Measurements from ENCODE around the gene GPR160.

GPR160 gene

GRCh38 chr3:169996063-169996462 is 41.7 kb upstream of the GPR160 start:
- H3K36me3 ChIP-seq = peaks cover 18% of the 10 kb centered on the region
- H3K9me3 ChIP-seq (ENCODE audit: severe bottlenecking) = no peaks in the 10 kb centered on the region
- H3K4me3 ChIP-seq (ENCODE audit: low read depth, low read length) = no peak overlapping the region
- DNase-seq = no peak
- H3K27me3 ChIP-seq (ENCODE audit: insufficient read depth, low read depth, severe bottlenecking) = no peaks in the 10 kb centered on the region
- no peak overlapping the region for H3K27ac ChIP-seq
- TF ChIP-seq CTCF (IDR thresholded peaks at IDR 0.05; ENCODE audit: low read depth, low read length) = no peak

- Histone ChIP-seq H3K4me3 (ENCODE audit: low read depth, low read length) (no peak overlapping the region), H3K27ac (no peak overlapping the region), H3K9me3 (ENCODE audit: severe bottlenecking) (no peaks in the 10 kb centered on the region), H3K36me3 (no peaks in the 10 kb centered on the region; the same call in 1 of the 2 replicates), H3K27me3 (ENCODE audit: insufficient read depth, low read depth, severe bottlenecking) (no peaks in the 10 kb centered on the region)
- TF ChIP-seq CTCF (IDR thresholded peaks at IDR 0.05; ENCODE audit: low read depth, low read length) = no peak
- DNase-seq = no peak
These were observed 39.1 kb upstream of the GPR160 start for GRCh38 chr3:169998668-169999131.

GRCh38 chr3:169999433-169999832 is 38.4 kb upstream of the GPR160 start:
- no peaks in the 10 kb centered on the region for H3K9me3 ChIP-seq (ENCODE audit: severe bottlenecking)
- no peaks in the 10 kb centered on the region for H3K27me3 ChIP-seq (ENCODE audit: insufficient read depth, low read depth, severe bottlenecking)
- TF ChIP-seq CTCF (IDR thresholded peaks at IDR 0.05; ENCODE audit: low read depth, low read length) = no peak
- no peak overlapping the region for H3K4me3 ChIP-seq (ENCODE audit: low read depth, low read length)
- no peaks in the 10 kb centered on the region; the same call in 1 of the 2 replicates for H3K36me3 ChIP-seq
- DNase-seq = no peak
- H3K27ac ChIP-seq = no peak overlapping the region

GRCh38 chr3:170000051-170000450 is 37.7 kb upstream of the GPR160 start:
- H3K36me3 ChIP-seq = no peaks in the 10 kb centered on the region; the same call in 1 of the 2 replicates
- no peak overlapping the region for H3K27ac ChIP-seq
- no peak for DNase-seq
- no peak overlapping the region for H3K4me3 ChIP-seq (ENCODE audit: low read depth, low read length)
- H3K9me3 ChIP-seq (ENCODE audit: severe bottlenecking) = no peaks in the 10 kb centered on the region
- H3K27me3 ChIP-seq (ENCODE audit: insufficient read depth, low read depth, severe bottlenecking) = no peaks in the 10 kb centered on the region
- no peak for TF ChIP-seq CTCF (IDR thresholded peaks at IDR 0.05; ENCODE audit: low read depth, low read length)

GRCh38 chr3:170002231-170002630 is 35.6 kb upstream of the GPR160 start:
- no peak overlapping the region for H3K27ac ChIP-seq
- TF ChIP-seq CTCF (IDR thresholded peaks at IDR 0.05; ENCODE audit: low read depth, low read length) = no peak
- H3K27me3 ChIP-seq (ENCODE audit: insufficient read depth, low read depth, severe bottlenecking) = no peaks in the 10 kb centered on the region

GRCh38 chr3:170002879-170003278 is 34.9 kb upstream of the GPR160 start:
- H3K36me3 ChIP-seq = no peaks in the 10 kb centered on the region
- no peak for DNase-seq
- TF ChIP-seq CTCF (IDR thresholded peaks at IDR 0.05; ENCODE audit: low read depth, low read length) = no peak
- H3K4me3 ChIP-seq (ENCODE audit: low read depth, low read length) = no peak overlapping the region
- no peak overlapping the region for H3K27ac ChIP-seq
- H3K9me3 ChIP-seq (ENCODE audit: severe bottlenecking) = no peaks in the 10 kb centered on the region
- H3K27me3 ChIP-seq (ENCODE audit: insufficient read depth, low read depth, severe bottlenecking) = no peaks in the 10 kb centered on the region

More at GRCh38 chr3:170002231-170002630, 35.6 kb upstream of the GPR160 start:
- H3K9me3 ChIP-seq (ENCODE audit: severe bottlenecking) = no peaks in the 10 kb centered on the region
- H3K4me3 ChIP-seq (ENCODE audit: low read depth, low read length) = no peak overlapping the region
- H3K36me3 ChIP-seq = no peaks in the 10 kb centered on the region
- no peak for DNase-seq

Measured in WERI-Rb-1 (cell line).